GM23338 (cell line): ENCODE measurements around the gene MOV10. TPM values are rescaled to one million over a fixed set of nuclear protein-coding genes. Genes with fewer than 3 reads are reported as not detected.
A peak's percentile ranks its signal among the peaks of the same experiment; 100 is the strongest.

Experiments used
- ATAC-seq: fragments of 200-7000 bp; cut with Tn5 transposase; 3 replicates; pipeline ENCODE4 v1.9.1; 2020
- DNase-seq: peaks from one replicate; pipeline ENCODE4 v3.0.0-alpha.2; 2015; ENCODE audit warnings: low spot score
- H2AFZ ChIP-seq: fragments of 200-600 bp; sonication (generic); 2 replicates; pipeline ENCODE4 v1.8.0; 2016; ENCODE audit warnings: antibody characterized with exemption, mild to moderate bottlenecking, moderate library complexity
- H3F3A ChIP-seq: fragments of 200-600 bp; sonication (generic); replicated peaks from 2 replicates; pipeline ENCODE4 v1.8.0; 2017; ENCODE audit warnings: antibody characterized with exemption, mixed run types, low read depth
- H3K27ac ChIP-seq: fragments of 200-600 bp; sonication (generic); 2 replicates; pipeline ENCODE4 v1.6.1; 2016; ENCODE audit warnings: low read depth
- H3K27me3 ChIP-seq: fragments of 200-600 bp; sonication (generic); 2 replicates; pipeline ENCODE4 v1.8.0; 2016; ENCODE audit warnings: mild to moderate bottlenecking, mixed run types, moderate library complexity; ENCODE audit not compliant: insufficient read depth
- H3K36me3 ChIP-seq: fragments of 200-600 bp; sonication (generic); 2 replicates; pipeline ENCODE4 v1.8.0; 2016; ENCODE audit warnings: mild to moderate bottlenecking; ENCODE audit not compliant: insufficient read depth
- H3K4me1 ChIP-seq: fragments of 200-600 bp; sonication (generic); 2 replicates; pipeline ENCODE4 v1.8.0; 2016; ENCODE audit warnings: mild to moderate bottlenecking, moderate library complexity; ENCODE audit not compliant: insufficient read depth
- H3K4me2 ChIP-seq: fragments of 200-600 bp; sonication (generic); 2 replicates; pipeline ENCODE4 v1.7.1; 2017; ENCODE audit warnings: mixed run types
- H3K4me3 ChIP-seq: fragments of 200-600 bp; sonication (generic); 2 replicates; pipeline ENCODE4 v1.6.1; 2016; ENCODE audit warnings: mixed run types
- H3K79me2 ChIP-seq: fragments of 200-600 bp; sonication (generic); replicated peaks from 2 replicates; pipeline ENCODE4 v1.8.0; 2017; ENCODE audit warnings: mild to moderate bottlenecking; ENCODE audit not compliant: insufficient read depth
- H3K9me2 ChIP-seq: fragments of 200-600 bp; sonication (generic); 2 replicates; pipeline ENCODE4 v1.8.0; 2017; ENCODE audit not compliant: insufficient read depth
- H4K20me1 ChIP-seq: fragments of 200-600 bp; sonication (generic); replicated peaks from 2 replicates; pipeline ENCODE4 v1.8.0; 2017; ENCODE audit warnings: mild to moderate bottlenecking; ENCODE audit not compliant: insufficient read depth
- H3K27ac Mint-ChIP-seq: 2 replicates; pipeline ENCODE4 v1.8.0; 2020; ENCODE audit warnings: inconsistent platforms, mild to moderate bottlenecking, moderate library complexity, mixed read lengths
- H3K27me3 Mint-ChIP-seq: 3 replicates; pipeline ENCODE4 v1.8.0; 2022; ENCODE audit warnings: low read depth, mild to moderate bottlenecking, moderate library complexity, mixed read lengths, inconsistent platforms; ENCODE audit not compliant: insufficient read depth, poor library complexity
- H3K36me3 Mint-ChIP-seq: 3 replicates; pipeline ENCODE4 v1.8.0; 2021; ENCODE audit warnings: low read depth, mild to moderate bottlenecking, inconsistent platforms, moderate library complexity, mixed read lengths
- H3K4me1 Mint-ChIP-seq: 3 replicates; pipeline ENCODE4 v1.8.0; 2020; ENCODE audit warnings: mild to moderate bottlenecking, inconsistent platforms, mixed read lengths
- H3K4me3 Mint-ChIP-seq: 3 replicates; pipeline ENCODE4 v1.8.0; 2021; ENCODE audit warnings: moderate library complexity, mild to moderate bottlenecking, inconsistent platforms, mixed read lengths
- H3K9me3 Mint-ChIP-seq: 3 replicates; pipeline ENCODE4 v1.8.0; 2020; ENCODE audit warnings: moderate library complexity, mild to moderate bottlenecking, inconsistent platforms, mixed read lengths
- CREB1 ChIP-seq: fragments of 250-450 bp; sonication (Bioruptor Pico); IDR thresholded peaks from 2 replicates; pipeline ENCODE4 v1.5.0; 2020; ENCODE audit warnings: low read depth, mild to moderate bottlenecking, moderate library complexity
- POLR2AphosphoS5 ChIP-seq: IDR thresholded peaks from 2 replicates; pipeline ENCODE4 v1.6.1; 2016; ENCODE audit warnings: antibody characterized with exemption, low read depth
- polyA plus RNA-seq: library from polyadenylated mRNA; unstranded; fragments of >200 nt; fragmentation: Nextera tagmentation; extraction: Ambion mirVana; gene quantifications from 2 replicates; pipeline ENCODE4 v1.2.1, GENCODE V29; 2016
- total RNA-seq: library from RNA; depleted of rRNA; stranded (reverse); fragments of >200 nt; shearing (Covaris generic); gene quantifications from 2 replicates; pipeline ENCODE4 v1.2.3, GENCODE V29; 2014
- TF ChIP-seq, protein P1 (sequence below), 2 experiments: fragments of 200-600 bp in 1 of 2; sonication (generic) in 1 of 2; conservative IDR thresholded peaks; 2 replicates each; pipeline versions ENCODE4 v1.5.1 to v1.6.1; 2016 to 2017; ENCODE audit warnings: antibody characterized with exemption in 2 of 2, low read depth in 2 of 2, mild to moderate bottlenecking in 2 of 2, moderate library complexity in 1 of 2

MOV10 gene
- total and polyA plus RNA-seq, 2 experiments from 2014 or later, result 53.6 to 77.6 TPM

- Histone ChIP-seq H3K4me2 (peak overlapping the region; percentile 83), H3F3A (0 out of 2 replicates have a peak, but pooled peaks cover 4% of the 10 kb centered on the region), H2AFZ (no peak overlapping the region), H3K36me3 (no peaks in the 10 kb centered on the region; the same call in 1 of the 2 replicates), H3K4me3 (peak overlapping the region; percentile 71), H3K4me1 (peaks cover 49% of the 10 kb centered on the region), H4K20me1 (peaks cover 6% of the 10 kb centered on the region; the same call in 1 of the 2 replicates), H3K79me2 (peaks cover 29% of the 10 kb centered on the region), H3K27ac (peak overlapping the region; percentile 90), H3K27me3 (peaks cover 12% of the 10 kb centered on the region), H3K9me2 (no peaks in the 10 kb centered on the region)
- peaks cover 64% of the 10 kb centered on the region for H3K4me1 Mint-ChIP-seq
- H3K9me3 Mint-ChIP-seq, result no peaks in the 10 kb centered on the region; the same call in 2 of the 3 replicates
- peak; percentile 56 for DNase-seq
- H3K36me3 Mint-ChIP-seq, result peaks cover 34% of the 10 kb centered on the region; the same call in 2 of the 3 replicates
- ATAC-seq, result peak; percentile 3; the same call in 2 of the 3 replicates
- H3K27ac Mint-ChIP-seq, result 0 out of 2 replicates have a peak overlapping the region, but pooled peaks have one; percentile 17
- TF ChIP-seq CREB1 (CRISPR knock-in tag) (peak; percentile 61), POLR2AphosphoS5 (no peak)
- TF ChIP-seq, protein P1, sequence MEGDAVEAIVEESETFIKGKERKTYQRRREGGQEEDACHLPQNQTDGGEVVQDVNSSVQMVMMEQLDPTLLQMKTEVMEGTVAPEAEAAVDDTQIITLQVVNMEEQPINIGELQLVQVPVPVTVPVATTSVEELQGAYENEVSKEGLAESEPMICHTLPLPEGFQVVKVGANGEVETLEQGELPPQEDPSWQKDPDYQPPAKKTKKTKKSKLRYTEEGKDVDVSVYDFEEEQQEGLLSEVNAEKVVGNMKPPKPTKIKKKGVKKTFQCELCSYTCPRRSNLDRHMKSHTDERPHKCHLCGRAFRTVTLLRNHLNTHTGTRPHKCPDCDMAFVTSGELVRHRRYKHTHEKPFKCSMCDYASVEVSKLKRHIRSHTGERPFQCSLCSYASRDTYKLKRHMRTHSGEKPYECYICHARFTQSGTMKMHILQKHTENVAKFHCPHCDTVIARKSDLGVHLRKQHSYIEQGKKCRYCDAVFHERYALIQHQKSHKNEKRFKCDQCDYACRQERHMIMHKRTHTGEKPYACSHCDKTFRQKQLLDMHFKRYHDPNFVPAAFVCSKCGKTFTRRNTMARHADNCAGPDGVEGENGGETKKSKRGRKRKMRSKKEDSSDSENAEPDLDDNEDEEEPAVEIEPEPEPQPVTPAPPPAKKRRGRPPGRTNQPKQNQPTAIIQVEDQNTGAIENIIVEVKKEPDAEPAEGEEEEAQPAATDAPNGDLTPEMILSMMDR (conservative IDR thresholded peaks at IDR 0.05; ENCODE audit: low read depth in 2 of 2), result peak in 1 of 2 experiments; percentile 51; a peak in 2 of 4 replicates
- H3K4me3 Mint-ChIP-seq, result peak overlapping the region; percentile 90
- peaks cover 18% of the 10 kb centered on the region for H3K27me3 Mint-ChIP-seq
These were observed 643 bp upstream of the MOV10 start for GRCh38 chr1:112673592-112674439.

DNA sequence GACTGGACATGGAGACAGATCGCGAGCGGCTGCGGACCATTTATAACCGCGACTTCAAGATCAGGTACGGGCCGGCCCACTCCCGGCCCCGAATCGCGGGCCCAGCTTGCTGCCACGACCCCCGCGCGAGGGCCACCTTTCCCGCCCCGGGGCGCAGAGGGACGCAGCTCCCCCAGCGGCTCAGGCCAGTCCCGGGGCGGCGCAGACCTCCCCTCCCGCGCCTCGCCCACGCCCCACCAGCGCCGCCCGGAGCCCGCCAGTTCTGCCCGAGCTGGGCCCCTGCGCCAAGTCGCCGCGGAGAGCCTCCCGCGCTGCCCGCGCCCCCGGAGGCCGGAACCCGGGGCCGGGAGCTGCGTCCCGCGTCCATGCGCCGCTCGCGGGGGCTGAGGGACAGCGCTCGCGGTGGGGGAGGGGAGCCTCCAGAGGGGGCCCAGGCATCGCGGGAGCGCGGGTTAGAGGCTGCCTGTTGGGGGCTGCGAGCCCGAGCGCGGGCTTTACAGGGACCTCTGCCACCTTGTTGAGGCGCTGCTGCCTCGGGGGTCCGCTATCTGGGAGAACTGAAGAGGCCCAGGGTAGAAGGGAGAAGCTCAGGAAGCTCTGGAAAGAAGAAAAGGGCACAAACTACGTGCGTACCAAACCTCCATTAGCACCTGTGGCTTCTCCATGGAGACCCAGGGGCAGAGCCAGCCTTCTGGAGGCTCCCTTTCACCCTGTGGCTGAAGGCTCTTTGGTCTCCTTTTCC, 698 bp downstream of the MOV10 start:
- peaks cover 24% of the 10 kb centered on the region; the same call in 2 of the 3 replicates for H3K36me3 Mint-ChIP-seq
- Histone ChIP-seq H3F3A (0 out of 2 replicates have a peak, but pooled peaks cover 4% of the 10 kb centered on the region), H3K27me3 (peaks cover 12% of the 10 kb centered on the region), H3K4me1 (peaks cover 48% of the 10 kb centered on the region), H3K4me3 (peak overlapping the region; percentile 71), H3K9me2 (no peaks in the 10 kb centered on the region), H3K4me2 (peak overlapping the region; percentile 83), H3K79me2 (peaks cover 42% of the 10 kb centered on the region), H2AFZ (peak overlapping the region; percentile 40), H4K20me1 (peaks cover 12% of the 10 kb centered on the region; the same call in 1 of the 2 replicates), H3K36me3 (no peaks in the 10 kb centered on the region), H3K27ac (peak overlapping the region; percentile 90; the same call in 1 of the 2 replicates)
- ATAC-seq (peak; percentile 66), DNase-seq (peak; percentile 82)
- peak overlapping the region; percentile 90 for H3K4me3 Mint-ChIP-seq
- TF ChIP-seq POLR2AphosphoS5 (no peak), CREB1 (CRISPR knock-in tag) (peak; percentile 33; the same call in 1 of the 2 replicates)
- H3K4me1 Mint-ChIP-seq, result peaks cover 56% of the 10 kb centered on the region
- H3K9me3 Mint-ChIP-seq, result no peaks in the 10 kb centered on the region; the same call in 2 of the 3 replicates
- 0 out of 2 replicates have a peak overlapping the region, but pooled peaks have one; percentile 56 for H3K27ac Mint-ChIP-seq
- peaks cover 18% of the 10 kb centered on the region for H3K27me3 Mint-ChIP-seq
